NOMO-1 (cell line): Measurements from ENCODE around the gene CERK.

Source experiments
- DNase-seq, 2 experiments: peaks; one replicate each; lab custom pipeline; 2025; ENCODE audit not compliant: unreplicated experiment in 2 of 2; lab: John Stamatoyannopoulos, UW

Gene CERK

DNA sequence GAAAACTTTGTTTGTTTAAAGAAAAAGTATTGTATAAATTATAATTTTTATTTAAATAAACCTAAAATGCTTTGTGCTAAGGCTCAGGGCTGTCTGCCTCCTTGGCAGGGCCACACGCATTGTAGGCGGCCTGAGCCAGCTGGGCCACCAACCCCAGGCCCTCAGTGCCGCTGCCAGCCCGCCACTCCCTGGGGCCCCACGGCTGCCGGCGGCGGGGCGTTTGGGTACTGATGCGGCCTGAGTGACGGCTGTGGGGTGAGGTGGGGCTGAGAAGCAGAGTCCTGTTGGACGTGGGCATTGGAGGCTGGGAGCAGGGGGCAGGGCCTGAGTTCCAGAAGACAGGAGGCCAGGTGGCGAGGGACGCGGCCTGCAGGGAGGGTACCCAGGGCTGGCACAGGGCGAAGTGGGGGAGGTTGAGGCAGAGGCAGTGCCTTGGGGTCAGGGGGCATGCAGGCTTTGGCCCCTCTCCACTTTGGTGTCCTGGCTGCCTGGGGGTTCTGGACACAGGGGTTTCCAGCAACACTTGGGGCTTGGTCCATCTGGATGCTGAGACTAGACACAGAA lies 58.3 kb downstream of the CERK start:
- no peak for DNase-seq

- DNase-seq: no peak
Observed at GRCh38 chr22:46678785-46679700, 59.0 kb downstream of the CERK start.

- DNase-seq: no peak
Observed at GRCh38 chr22:46678003-46678657, 59.9 kb downstream of the CERK start.

- DNase-seq: no peak
Observed at GRCh38 chr22:46677323-46678002, 60.6 kb downstream of the CERK start.

DNA sequence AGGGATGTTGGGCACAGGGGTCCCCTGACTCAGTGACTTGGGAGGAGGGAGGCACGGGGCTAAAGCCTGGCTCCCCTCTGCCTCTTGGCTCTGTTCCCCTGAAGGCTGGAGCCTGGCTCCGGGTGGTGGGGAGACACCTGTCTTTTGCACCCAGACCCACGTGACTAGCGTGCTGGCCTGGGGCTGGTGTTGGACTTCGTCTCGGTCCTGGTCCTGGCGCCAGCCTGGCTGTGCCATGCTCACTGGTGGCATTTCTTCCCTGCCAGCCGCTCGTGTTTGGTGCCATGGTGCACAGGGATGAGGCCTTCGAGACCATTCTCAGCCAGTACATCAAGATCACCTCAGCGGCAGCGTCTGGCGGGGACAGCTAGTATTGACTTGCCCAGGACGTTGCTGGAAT lies 61.2 kb downstream of the CERK start:
- DNase-seq: no peak

DNA sequence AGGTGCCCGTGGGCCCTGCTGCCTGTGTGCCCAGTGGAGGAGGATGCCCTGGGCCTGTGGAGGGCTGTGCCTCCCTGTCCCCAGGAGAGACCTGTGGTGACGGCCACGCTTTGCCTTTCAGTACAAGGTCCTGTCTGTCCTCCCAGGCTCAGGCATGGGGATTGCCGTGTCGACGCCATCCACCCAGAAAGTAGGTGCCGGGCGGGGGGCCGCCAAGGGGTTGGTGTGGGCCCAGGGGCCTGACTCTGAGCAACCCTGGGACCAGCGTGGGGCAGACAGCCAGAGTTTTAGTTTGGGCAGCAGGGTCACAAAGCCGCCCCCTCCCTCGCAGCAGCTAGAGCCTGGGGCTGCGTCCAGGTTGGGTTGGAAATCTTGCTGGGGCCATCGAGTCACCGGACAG lies 61.6 kb downstream of the CERK start:
- no peak for DNase-seq

DNA sequence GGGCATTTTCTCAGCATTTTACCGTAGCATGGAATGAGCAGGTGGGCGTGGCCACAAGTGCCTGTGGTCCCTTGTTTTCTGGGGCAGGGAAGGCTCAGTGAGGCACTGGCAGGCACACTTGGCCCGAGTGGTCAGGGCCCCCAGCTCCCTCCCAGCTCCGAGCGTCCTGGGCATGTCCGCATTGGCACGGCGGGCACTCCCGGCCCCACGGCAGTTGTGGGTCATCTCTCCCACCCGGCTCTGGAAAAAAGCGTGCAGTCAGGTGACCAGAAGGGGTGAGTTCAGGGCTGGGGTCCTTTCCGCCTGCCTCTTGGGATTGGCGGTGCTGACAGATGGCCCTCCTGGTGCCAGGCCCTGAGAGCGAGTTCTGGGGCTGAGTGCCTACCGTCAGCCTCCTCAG lies 62.1 kb downstream of the CERK start:
- DNase-seq: no peak

- DNase-seq: no peak
Observed at GRCh38 chr22:46675479-46675878, 62.6 kb downstream of the CERK start.

DNA sequence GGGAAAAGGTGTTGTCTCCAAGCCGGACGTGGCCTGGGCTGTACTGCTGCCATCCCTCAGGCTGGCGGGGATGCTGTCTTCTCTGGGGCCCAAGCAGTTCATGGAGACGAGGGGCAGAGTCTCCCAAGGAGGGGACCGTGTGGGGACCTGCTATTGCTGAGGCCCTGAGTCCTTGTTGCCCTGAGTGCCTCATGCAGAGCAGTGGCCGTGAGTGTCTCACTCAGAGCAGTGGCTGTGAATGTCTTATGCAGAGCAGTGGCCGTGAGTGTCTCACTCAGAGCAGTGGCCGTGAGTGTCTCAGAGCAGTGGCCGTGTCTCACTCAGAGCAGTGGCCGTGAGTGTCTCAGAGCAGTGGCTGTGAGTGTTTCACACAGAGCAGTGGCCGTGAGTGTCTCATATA lies 63.1 kb downstream of the CERK start:
- DNase-seq: no peak

- no peak for DNase-seq
Observed at GRCh38 chr22:46674367-46674781, 63.7 kb downstream of the CERK start.

GRCh38 chr22:46673662-46674236 lies 64.3 kb downstream of the CERK start:
- no peak for DNase-seq

DNA sequence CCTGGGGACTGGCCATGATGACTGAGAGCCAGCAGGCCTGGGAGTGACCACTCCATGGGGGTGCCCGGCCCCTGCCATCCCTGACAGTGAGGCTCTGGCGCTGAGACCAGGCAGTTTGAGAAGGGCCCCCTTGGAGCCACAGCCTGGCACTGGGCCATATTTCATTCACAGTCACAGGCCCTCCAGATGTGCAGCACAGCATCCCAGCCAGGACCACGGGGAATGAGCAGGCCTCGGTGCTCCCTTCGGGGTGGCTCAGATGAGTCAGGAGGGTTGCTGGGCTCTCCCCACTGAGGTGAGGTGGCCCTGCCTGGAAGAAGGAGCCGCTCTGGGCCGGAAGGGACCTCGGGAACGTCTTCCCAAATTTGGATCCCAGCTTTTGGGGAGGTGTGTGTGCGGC lies 64.8 kb downstream of the CERK start:
- no peak for DNase-seq

DNA sequence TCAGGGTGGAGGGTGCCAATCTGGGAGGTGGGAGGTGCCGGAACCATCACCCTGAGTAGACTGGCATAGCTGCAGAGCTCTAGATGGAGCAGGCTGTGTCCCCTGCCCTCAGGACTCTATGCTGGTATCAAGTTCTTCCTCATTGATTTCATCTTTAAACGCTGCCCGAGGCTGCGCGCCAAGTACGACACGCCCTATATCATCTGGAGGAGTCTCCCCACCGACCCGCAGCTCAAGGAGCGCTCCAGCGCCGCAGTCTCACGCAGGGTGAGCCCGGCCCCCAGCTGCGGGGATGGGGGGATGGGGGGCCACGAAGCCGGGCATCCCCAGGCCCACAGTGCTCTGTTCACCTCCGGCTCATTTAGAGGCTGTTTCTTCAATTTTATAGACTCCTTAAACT lies 65.3 kb downstream of the CERK start:
- no peak for DNase-seq

DNA sequence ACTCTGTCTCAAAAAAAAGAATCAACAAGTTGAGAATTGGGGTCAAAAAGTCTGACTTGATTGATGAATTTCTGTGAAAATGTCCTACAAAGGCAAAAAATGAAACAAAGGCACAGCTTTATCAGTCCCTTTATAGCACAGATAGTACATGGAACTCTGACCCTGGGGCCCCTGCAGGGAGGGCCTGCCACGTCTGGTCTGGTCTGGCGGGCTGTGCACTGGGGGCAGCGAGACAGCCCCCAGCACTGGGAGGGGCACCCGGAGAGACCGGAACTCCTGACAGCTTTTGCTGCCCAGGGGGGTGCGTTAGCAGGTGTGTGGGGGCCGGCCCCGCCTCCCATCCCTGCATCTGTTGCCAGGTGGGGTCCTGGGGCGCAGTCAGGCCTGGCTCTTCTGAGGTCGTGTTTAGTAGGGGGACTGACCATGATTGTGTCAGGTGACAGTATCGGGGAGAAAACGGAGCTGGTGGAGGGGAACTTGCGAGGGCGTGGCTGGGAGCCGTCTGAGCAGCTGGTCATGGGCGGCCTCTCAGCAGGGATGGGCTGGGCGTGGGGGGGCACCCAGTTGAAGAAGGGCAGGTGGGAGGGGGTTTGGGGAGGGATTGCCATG lies 66.1 kb downstream of the CERK start:
- DNase-seq: no peak

GRCh38 chr22:46669201-46669600 lies 68.9 kb downstream of the CERK start:
- DNase-seq: no peak

DNA sequence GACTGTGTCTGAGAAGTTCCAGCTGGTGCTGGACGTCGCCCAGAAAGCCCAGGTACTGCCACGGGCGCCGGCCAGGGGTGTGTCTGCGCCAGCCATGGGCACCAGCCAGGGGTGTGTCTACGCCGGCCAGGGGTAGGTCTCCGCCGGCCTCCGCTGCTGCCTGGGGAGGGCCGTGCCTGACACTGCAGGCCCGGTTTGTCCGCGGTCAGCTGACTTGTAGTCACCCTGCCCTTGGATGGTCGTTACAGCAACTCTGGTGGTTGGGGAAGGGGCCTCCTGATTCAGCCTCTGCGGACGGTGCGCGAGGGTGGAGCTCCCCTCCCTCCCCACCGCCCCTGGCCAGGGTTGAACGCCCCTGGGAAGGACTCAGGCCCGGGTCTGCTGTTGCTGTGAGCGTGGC lies 69.9 kb downstream of the CERK start:
- no peak for DNase-seq

- DNase-seq: no peak
Observed at GRCh38 chr22:46667245-46667623, 70.8 kb downstream of the CERK start.

DNA sequence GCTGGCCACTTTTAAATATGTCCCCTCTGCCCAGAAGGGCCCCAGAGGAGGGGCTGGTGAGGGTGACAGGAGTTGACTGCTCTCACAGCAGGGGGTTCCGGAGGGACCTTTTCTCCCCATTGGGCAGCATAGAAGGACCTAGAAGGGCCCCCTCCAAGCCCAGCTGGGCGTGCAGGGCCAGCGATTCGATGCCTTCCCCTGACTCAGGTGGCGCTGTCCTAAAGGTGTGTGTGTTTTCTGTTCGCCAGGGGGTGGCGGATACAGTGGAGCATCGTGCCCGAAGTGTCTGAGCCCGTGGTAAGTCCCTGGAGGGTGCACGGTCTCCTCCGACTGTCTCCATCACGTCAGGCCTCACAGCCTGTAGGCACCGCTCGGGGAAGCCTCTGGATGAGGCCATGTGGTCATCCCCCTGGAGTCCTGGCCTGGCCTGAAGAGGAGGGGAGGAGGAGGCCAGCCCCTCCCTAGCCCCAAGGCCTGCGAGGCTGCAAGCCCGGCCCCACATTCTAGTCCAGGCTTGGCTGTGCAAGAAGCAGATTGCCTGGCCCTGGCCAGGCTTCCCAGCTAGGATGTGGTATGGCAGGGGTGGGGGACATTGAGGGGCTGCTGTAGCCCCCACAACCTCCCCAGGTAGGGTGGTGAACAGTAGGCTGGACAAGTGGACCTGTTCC lies 71.3 kb downstream of the CERK start:
- DNase-seq: no peak

- no peak for DNase-seq
Observed at GRCh38 chr22:46665751-46666280, 72.2 kb downstream of the CERK start.

- no peak for DNase-seq
Observed at GRCh38 chr22:46665151-46665695, 72.8 kb downstream of the CERK start.
